WTC11 (cell line): Measurements from ENCODE around the gene RASGRF2.

Experiments used
- AFF4 ChIP-seq: sonication (generic); formaldehyde crosslinking; IDR thresholded peaks from 2 replicates; pipeline ENCODE4 v1.8.1; 2023; ENCODE audit warnings: mild to moderate bottlenecking, missing genetic modification reagents, borderline replicate concordance
- NR1H2 ChIP-seq: sonication (generic); formaldehyde crosslinking; IDR thresholded peaks from 2 replicates; pipeline ENCODE4 v1.9.0; 2021; ENCODE audit warnings: mild to moderate bottlenecking, moderate library complexity, missing genetic modification reagents
- SP1 ChIP-seq: sonication (generic); formaldehyde crosslinking; conservative IDR thresholded peaks from 2 replicates; pipeline ENCODE4 v1.8.1; 2022; ENCODE audit warnings: missing genetic modification reagents
- TF ChIP-seq, protein P1 (sequence below): fragments of 200-600 bp; IDR thresholded peaks from 2 replicates; pipeline ENCODE4 v1.8.0; 2022; ENCODE audit warnings: antibody characterized with exemption

- TF ChIP-seq, protein P1, sequence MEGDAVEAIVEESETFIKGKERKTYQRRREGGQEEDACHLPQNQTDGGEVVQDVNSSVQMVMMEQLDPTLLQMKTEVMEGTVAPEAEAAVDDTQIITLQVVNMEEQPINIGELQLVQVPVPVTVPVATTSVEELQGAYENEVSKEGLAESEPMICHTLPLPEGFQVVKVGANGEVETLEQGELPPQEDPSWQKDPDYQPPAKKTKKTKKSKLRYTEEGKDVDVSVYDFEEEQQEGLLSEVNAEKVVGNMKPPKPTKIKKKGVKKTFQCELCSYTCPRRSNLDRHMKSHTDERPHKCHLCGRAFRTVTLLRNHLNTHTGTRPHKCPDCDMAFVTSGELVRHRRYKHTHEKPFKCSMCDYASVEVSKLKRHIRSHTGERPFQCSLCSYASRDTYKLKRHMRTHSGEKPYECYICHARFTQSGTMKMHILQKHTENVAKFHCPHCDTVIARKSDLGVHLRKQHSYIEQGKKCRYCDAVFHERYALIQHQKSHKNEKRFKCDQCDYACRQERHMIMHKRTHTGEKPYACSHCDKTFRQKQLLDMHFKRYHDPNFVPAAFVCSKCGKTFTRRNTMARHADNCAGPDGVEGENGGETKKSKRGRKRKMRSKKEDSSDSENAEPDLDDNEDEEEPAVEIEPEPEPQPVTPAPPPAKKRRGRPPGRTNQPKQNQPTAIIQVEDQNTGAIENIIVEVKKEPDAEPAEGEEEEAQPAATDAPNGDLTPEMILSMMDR, result no peak
- TF ChIP-seq AFF4, result no peak
- no peak for TF ChIP-seq SP1 (CRISPR knock-in tag)
- no peak for TF ChIP-seq NR1H2
Observed at GRCh38 chr5:81269751-81270393, 309.7 kb downstream of the RASGRF2 start.
